ENCODE results near the gene DMXL2.
"Not testable (repeated sequence)": the region's sequence is repeated elsewhere in the genome, so short reads cannot be mapped to it uniquely, and the experiment has no call there.

DMXL2 gene

DNA sequence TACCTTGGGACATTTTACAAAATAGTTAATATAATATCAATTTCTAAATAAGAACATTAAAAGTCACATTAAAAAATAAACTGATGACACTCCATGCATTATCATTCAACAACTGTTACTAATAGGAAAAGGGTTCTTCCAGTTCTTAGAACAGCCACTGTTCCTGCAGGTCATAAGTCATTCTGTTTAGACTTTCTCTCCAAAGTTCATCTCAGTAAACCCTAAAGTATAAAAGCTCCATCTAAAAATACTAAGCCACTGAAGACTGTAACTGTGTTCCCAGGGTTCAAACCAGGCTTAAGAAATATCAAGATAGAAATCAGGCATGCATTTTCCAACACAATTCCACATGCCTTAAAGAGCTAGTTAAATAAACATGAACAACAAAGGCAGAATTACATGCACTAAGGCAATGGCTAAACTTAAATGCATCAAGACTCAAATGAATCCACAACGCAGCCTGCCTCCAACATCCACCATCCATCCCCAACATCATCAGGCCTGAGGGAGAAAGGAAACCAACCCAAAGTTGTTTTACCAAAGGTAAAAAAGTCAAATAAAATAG, 46.2 kb downstream of the DMXL2 start:
- no peak for DNase-seq

DNA sequence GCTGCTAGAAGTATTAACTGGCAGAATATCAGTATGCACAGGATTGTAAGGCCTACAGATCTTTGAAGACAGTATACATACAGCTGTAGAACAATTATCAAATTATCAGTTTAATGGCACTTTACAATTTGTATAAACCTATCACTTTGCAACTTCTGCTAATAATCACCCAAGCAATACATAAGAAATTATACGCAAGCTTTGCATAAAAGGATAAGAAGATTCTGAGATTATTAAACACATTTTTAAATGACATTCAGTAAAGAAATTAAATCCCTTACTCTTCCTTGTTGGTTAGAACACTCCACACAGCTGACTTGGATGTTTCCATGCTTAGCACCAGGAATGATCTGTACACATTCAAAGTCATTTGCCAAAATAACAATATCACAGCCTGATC, 46.8 kb downstream of the DMXL2 start:
- no peak for DNase-seq

DNA sequence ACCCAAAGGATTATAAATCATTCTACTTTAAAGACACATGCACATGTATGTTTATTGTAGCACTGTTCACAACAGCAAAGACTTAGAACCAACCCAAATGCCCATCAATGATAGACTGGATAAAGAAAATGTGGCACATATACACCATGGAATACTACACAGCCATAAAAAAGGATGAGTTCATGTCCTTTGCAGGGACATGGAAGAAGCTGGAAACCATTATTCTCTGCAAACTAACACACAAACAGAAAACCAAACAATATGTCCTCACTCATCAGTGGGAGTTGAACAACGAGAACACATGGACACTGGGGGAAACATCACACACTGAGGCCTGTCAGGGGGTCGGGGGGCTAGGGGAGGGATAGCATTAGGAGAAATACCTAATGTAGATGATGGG, 49.2 kb downstream of the DMXL2 start:
- DNase-seq = not testable (repeated sequence)

DNA sequence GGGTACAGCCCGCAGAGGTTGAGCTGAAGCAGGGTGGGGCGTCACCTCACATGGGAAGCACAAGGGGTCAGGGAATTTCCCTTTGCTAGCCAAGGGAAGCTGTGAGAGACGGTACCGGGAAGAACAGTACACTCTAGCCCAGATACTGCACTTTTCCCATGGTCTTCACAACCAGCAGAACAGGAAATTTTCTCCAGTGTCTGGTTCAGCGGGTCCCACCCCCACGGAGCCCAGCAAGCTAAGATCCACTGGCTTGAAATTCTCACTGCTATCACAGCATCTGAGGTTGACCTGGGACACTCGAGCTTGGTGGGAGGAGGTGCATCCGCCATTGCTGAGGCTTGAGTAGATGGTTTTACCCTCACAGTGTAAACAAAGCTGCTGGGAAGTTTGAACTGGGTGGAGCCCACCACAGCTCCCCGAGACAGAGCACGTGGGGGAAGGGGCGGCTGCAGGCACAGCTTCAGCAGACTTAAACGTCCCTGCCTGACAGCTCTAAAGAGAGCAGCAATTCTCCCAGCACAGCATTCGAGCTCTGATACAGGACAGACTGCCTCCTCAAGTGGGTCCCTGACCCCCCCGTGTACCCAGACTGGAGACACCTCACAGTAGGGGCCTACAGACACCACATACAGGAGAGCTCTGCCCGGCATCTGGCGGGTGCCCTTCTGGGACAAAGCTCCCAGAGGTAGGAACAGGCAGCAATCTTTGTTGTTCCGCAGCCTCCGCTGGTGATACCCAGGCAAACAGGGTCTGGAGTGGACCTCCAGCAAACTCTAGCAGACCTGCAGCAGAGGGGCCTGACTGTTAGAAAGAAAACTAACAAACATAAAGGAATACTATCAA, 53.4 kb downstream of the DMXL2 start:
- DNase-seq = peak; percentile 14

DNA sequence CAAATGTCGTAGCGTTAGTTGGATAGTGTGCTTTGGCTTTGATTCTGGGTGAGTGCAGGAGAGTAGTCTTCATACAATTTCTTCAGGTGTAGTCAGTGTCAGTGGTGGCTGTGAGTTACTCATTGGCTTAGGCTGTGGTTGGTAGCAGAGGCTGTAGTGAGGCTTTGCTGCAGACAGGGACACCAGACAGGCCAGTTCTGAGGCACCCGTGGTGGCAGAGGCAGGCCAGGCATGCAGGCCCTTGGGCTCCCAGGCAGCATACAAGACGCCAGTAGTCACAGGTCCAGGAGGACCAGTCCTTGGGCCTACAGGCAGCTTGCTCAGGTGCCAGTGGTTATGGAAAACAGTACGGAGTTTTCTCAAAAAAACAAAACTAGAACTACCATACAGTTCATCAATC, 61.3 kb downstream of the DMXL2 start:
- no peak for DNase-seq

DNA sequence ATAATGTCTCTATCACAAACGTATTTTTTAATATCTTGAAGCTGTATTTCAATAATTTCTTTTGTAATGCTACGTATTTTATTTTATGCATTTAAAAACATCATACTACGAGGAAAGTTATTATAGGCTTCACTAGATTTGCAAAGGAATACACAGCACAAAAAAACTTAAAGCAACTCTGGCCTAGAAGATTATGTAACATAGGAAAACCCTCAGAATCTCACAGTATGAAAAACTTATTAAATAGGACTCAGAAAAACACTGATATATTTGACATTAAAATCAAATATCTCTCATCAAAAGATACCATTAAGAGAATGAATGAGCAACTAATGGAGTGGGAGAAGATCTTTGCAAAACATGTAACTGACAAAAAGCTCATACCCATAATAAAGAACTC, 63.7 kb downstream of the DMXL2 start:
- DNase-seq = no peak

DNA sequence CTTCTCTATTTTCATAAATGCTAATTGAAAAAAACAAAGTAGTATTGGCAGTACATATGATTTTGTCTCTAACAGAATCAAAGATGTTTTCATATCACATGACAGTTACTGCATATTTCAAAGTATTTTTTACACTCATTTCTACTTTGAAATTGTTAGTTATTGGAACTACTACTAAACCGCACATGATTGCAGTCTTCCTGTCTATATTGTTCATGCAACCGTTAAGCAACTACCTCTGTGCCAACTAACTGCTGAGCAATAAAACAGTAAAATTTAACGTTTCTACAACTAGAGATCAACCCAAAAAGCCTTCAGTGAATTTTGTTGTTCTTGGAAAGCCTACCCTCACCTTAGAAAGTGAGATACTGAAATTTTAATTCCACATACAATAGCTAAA, 64.2 kb downstream of the DMXL2 start:
- DNase-seq = no peak

DNA sequence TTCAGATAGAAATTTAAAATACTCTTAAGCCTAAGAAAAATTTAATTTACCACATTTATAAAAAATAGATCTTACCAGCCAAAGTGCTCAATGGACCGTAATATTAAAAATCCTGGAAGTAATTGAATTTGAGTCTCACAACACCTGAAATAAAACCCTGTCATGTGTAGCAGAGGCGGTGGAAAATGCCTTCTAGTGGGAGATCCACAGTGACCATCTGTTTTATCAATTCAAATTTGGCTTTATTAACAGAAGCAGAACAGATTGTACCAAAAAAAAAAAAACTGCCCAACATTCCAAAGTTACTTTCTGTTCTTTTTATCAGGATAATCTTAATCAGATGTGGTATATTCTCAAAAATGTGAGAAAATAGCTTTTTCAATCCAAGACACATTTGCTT, 71.7 kb downstream of the DMXL2 start:
- DNase-seq = no peak

DNA sequence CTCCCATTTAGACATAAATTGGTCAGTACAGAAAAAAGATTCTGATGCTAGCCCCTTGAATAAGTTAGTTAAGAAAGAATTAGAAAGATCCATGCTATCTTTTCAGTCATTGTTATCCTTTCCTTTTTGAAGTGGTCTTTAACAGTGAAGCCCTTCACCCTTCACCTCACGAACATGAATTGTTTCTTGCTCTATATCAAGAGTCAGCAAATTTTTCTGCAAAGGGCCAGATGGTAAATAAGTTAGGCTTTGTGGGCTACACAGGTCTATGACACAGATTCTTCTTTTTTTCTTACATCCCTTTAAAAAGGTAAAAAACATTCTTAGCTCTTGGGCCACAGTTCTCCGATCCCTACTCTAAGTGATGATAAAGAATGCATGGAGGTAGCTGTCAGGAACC, 74.9 kb downstream of the DMXL2 start:
- DNase-seq = no peak

DNA sequence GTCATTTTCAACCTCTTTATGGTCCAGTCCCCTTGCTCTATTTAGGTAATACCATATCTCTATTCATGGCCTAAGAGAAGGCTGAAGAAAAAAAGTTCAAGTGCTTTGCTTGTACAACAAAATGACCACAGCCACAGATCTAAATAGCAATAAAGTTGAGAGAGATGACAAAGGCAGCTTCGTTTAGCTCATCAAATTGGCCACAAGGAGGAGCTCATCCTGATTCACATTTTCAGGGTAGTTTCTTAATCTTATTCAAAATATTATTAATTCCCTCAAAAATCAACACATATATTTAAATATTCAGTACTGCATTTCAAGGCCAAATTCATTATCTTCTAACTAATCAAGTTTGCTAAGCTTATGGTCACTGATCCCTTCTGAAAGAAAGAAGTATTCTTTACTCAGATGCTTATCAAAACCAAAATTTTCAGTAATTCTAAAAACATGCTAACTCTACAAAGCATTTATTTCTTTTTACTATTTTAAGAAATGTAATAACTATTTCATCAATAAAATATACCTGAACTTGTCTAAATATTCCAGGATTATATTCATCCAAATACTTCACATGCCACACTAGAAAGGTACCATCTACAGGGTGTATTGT, 85.5 kb downstream of the DMXL2 start:
- peak; percentile 11 for DNase-seq

DNA sequence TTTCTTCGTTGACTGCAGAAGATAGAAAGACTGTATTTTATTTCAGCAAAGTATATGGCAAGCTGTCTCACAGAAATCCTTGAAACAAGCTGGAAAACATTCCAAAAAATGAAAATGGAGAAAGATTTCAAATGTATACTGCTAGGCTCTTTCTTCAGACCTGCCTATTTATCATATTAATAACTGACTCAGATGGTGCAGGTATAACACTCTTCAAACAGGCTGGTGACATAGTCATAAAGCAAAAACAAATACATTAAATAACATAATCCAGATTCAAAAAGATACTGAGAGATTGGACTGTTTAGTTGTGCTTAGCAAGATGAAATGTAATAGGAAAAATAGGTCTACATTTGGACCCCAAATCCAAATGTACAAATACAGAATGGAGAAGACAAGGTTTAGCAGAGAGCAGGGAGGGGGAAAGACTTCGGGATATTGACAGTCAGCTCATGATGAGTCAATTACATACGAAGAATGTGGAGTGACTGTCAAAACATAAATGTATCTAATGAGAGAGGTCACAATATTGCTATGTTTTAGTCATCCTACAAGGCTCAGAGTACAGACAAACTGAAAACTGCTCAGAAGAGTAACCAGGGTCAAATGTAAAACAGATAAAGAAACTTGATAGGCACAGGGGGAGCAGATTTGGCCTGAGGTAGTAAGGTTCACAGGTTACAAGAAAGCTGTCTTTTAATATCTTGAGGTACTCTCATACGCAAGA, 88.7 kb downstream of the DMXL2 start:
- no peak for DNase-seq

DNA sequence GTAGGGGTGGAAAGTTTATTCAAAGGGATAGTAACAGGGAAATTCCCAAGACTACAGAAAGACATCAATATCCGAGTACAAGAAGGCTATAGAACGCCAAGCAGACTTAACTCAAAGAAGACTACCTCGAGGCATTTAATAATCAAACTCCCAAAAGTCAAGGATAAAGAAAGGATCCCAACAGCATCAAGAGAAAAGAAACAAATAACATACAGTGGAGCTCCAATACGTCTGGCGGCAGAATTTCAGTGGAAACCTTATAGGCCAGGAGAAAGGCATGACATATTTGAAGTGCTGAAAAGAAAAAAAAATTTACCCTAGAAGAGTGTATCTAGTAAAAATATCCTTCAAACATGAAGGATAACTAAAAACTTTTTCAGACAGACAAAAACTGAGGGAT, 95.6 kb downstream of the DMXL2 start:
- no peak for DNase-seq

DNA sequence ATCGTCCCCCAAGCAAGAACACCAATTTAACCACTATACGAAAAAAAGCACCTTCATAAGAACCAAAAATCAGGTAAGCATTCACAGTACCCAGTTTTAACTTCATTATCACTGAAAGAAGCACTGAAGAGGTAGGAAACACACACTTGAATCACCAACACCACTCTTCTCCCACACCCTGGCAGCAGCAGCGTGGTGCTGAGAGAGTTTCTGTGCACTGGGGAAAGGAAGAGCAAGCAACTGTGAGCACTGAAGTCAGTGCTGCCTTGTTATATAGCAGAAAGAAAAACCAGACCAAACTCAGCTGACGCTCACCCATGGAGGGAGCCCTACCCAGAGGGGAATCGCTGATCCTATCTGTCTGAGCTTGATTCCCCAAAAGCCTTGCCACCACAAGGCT, 98.2 kb downstream of the DMXL2 start:
- DNase-seq = no peak

DNA sequence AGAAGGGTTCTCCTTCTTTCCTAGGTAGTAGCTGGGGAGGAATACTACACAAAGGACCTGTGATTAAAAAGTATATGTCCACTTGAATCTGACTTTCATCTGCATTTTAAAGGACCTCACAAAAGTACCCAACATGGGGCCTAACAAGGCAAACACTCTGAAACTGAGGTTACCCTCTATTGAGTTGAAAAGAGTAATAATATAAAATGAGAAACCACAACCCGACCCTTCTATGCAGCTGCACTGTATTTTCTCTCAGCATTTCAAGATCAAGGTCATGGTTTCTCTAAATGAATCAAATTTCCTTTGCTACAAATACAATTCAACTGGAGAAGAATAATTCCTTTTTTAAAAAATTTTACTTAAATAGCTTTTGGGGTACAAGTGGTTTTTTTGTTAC, 106.3 kb downstream of the DMXL2 start:
- no peak for DNase-seq

DNA sequence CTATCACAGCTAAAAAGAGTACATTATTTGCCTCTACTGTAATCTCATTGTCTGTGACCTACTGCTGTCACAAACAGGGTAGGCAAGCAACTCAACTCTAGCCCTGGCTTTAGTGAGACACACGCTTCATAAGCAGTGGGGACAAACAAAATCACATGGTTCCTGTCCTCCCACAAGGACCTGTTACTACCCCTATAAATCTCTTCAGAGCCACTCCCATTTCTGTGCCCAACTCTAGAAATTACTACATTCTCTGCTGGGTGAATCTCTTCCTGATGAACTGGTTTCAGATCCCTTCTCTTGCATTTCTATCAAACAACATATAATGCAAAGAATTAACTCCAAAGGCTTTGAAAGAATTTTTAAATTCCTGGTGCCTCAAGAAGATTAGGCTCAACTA, 117.3 kb downstream of the DMXL2 start:
- DNase-seq = no peak

DNA sequence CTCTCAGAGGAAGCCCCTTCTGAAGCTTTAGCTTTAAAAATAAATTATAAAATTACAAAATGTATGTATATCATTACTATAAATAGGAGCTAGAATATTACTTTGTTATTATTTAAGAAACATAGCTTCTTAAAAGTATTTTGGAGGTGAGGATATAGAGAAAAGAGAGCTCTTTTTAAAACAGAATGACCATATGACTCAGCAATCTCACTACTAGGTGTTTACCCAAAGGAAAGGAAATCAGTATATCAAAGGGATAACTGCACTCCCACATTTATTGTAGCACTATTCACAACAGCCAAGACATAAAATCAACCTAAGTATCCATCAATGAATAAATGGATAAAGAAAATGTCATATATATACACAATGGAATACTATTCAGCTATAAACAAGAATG, 119.6 kb downstream of the DMXL2 start:
- DNase-seq = no peak

DNA sequence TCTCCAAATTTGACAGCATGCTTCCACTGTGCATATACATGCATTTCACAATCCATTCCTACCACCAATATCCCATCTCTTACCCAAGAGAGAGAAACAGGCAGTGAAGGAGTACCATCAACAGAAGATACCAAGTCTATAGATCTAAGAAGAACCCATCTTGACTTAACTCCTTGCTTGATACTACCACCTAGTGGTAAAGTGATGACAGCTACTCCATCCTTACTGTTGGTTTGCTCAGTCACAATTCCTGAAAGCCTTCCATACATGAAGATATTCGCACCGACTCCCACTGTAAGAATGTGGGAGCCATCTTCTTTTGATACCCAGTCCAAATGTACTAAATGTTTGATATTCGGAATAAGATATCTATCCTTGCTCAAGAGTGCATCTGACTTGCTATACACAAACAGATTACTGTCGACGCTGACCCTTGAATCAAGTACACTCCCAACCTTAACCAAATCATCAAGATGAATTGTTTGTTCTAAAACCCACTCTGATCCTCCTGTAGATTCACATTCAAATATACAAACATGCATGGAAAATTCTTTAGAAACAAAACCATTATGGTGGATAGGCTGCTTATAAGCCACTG, 123.1 kb downstream of the DMXL2 start:
- peak; percentile 29 for DNase-seq

DNA sequence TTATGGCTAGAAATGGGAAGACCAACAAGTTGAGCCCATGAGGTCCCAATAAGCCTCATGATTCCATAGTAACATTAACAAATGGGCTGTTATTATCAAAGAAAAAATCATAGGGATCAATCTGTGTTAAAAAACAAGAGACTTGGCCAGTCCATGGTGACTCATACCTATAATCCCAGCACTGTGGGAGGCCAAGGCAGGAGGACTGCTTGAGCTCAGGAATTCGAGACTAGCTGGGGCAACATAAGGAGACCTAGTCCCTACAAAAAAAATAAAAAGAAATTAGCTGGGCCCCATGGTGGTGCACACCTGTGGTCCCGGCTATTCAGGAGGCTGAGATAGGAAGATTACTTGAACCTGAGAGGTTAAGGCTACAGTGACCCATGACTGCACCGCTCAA, 124.8 kb downstream of the DMXL2 start:
- DNase-seq = peak; percentile 23

DNA sequence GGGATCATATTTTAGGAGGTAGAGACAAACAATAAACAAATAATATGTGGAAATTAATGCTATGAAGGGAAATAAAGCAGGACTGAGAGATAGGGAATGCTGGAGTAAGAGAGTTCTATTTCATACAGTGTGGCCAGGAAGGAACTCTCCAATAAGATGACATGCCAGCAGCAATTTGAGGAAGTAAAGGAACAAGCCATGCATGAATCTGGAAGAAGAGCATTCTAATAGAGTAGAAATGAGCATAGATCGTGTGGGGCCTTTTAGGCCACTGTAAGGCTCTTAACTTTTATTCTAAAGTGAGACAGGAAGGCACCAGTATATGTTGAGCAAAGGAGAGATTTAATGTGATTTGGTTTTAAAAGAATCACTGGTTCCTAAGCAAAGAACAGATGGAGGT, 126.3 kb downstream of the DMXL2 start:
- DNase-seq = no peak

DNA sequence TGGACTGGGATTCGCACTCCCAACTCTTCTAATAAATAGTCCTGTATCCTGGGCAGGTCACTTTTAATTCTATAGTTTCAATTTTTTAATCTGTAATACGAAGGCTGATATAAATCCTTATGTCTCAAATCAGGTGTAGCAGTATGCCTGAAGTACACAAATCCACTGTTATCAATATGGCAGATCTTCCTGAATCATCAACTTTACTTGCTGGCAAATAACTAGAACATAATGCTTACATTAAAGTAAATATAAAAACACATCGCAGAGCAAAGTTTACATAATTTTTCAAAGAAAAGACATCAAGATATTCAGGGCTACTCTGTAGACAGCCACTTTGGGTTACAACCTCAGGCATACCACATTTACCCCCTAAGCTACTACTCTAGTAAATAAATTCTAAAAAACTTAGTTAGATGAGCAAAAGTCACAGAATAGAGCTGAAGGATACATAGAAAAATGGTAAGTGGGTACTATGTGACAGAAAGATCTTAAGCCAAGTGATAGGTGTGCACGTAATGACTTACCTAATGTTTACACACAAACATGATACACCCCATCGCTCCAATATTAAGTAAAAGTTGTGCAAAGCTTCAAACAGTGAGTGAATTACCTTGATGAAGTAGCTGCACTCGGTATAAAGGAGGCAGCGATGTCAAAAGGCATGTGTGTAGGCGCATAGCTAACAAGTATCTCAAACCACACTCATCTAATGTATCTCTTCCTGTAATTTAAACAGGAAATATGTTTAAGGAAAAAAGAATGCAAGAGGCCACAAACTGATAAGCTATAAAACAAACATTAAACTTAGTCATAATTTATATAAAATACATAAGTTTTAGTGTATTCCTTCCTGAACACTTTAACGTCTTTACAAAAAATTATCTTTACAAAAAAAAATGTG, 127.9 kb downstream of the DMXL2 start:
- DNase-seq = peak; percentile 39

DNA sequence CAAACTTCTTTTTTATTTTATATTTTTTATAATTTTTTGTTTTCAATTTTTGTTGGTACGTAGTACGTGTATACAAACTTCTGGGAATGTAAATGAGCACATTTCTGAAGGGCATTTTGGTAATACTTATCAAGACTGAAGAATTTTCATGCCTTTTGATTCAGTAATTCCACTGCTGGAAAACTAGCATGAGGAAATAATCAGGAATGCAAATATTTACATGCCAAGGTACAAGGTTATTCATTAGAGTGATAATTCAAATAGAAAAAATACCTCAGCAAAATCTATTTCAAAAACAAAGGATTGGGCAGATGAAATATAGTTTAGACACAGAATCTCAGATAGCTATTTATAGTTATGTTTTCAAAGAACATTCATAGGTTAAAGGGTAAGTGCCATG, 128.7 kb downstream of the DMXL2 start:
- DNase-seq = no peak

DNA sequence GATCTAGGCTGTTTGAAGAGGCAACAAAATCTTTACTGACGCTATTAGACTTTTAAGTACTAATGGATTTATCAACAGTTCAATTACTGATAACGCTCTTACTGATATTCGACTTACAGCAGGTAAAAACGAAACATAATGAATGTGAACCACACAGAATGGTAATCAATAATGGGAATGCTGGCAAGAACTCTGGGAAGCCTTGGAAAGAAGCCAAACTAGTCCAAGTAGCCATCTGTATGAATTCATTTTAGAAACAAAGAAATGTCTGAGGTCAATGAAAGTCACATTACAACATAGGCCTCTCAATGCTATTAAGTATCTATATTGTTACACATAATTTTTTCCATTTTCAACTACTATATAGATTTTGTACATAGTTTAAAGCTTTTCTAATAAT, 130.0 kb downstream of the DMXL2 start:
- DNase-seq = no peak

All from fibroblast of skin of scalp (primary cell).